GM10847 (cell line): ENCODE data around the gene CD48.

Experiments
- POLR2A ChIP-seq: IDR thresholded peaks from 2 replicates; pipeline ENCODE4 v1.6.1; 2011; ENCODE audit not compliant: insufficient read length; ENCODE audit errors: extremely low read depth

CD48 gene

DNA sequence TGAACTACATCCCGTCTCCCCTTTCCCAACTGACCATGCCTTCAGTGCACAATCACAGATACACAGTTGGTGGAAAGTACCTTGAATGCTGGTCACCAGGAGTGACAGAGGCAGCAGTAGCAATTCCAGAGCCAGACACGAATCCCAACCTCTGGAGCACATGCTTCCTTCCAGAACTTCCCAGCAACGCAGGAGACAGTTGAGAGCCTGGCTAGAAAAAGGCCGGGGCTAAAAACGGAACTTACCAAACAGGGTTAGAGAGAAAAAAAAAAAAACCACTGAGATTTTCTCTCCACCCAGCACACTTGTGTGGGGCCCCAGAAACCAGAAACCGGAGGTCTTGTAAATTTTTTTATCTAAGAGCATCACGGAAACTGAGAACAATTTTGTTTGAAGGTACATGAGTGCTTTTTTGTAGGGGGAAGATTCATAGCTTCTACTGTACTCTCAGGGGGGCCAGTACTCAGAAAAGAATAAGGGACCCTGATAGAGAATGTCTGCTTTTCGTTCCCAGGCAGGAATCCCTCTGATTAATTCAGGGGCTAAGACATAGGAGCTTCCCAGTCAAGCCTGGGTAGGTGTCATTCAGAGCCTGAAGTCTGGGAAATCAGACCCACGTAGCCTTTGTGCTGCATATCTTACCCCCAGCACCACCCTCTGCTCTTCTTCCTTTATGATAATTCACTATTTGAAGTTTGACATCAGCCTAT is at the start of gene CD48:
CD48 (minus strand) TSS at position 221 of the 710 bp plus-strand sequence; CDS start at position 162, 59 bp downstream.
- TF ChIP-seq POLR2A: peak; percentile 11

DNA sequence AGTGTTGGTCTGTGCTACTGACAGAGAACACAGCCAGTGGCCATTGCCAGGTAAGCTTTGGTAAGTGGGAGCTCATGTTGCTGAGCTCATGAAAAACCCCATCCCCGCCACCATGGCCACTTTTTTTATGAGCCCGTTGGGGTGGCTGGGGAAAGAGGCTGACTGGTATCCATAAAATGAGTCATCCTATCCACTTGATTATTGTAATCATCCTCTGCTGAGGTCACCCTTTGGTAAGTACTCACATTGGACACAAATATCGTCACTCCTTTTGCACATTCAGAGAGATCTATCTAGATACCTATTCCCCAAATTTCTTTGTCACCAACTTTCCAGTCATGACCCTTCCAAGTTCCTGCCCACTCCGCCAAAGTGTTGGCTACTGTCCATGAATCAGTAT is 49.4 kb upstream of the CD48 start:
- no peak for TF ChIP-seq POLR2A

DNA sequence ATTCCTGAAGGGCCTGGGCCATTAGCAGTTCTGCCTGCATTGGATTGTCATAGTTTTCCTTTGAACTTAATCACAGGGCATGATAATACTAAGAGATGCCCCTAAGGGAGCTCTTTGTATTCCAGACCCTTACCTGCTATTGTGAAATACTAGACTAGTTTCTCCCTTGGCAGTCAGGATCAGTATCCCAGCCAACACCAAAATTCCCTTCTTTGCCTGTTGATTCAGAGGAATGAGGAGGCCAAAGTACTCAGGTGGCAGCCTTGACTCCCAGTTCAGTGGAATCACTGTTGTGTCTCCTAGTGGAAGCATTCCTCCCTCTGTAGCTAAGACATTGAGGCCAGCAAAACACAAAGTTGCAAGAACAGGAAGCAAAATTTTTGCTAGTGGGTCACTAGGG is 48.1 kb upstream of the CD48 start:
- TF ChIP-seq POLR2A: no peak

- no peak for TF ChIP-seq POLR2A
Observed at GRCh38 chr1:160758521-160758920, 46.9 kb upstream of the CD48 start.

DNA sequence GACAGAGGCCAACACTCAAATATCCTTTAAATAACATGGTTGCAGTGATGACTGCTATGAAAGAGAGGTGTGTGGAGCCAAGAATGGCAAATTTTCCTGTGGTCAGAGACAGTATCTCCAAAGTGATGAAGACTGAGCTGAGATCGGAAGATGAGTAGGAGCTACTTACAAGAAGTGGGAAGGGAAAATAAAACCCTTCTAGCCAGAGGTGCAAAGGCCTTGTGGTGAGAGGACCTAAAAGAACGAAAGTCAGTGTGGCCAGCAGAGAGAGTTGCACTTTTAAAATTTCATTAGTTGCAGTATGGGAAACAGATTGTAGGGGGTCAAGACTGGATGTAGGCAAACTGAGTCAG is 45.2 kb upstream of the CD48 start:
- TF ChIP-seq POLR2A: no peak

DNA sequence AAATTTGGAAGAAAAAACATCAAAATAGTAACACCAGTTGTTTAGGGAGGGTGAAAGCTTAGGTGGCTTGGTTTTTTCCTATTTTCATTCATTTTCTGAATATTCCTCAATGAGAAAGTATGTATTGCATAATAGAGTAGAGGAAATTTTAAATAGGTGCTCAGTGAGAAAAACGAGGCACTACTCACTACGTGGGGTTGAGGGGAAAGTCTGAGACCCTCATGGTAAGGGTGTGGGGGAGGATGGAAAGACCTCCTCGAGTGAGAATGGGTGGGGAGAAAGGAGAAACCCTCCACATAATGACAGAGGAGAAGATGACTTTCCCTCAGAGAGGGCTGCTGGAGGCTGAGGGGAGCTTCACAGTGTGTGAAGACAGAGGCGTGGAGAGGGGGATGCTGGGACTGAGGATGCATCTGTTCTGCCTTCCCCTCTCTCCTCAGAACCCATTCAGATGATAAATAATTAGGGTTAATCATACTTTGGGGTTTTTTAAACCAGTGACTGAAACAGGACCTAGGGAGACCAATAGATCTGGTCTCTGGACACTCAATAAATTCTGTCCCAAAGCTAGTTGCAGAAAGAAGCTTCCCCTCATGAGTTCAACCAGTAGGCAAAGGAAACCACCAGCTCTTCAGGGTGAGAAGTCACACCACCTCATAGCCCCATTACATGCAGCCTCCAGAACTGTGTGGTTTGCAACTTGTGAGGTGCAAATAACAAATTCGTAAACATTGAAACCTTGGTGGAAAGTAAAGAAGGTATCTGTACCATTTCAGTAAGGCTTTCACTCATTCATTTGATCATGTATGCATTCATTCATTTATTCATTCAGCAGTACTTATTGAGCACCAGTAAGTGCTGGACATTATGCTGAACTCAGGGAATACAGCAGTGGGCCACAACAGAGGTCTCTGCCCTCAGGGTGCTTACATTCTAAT is 44.6 kb upstream of the CD48 start:
- no peak for TF ChIP-seq POLR2A

- no peak for TF ChIP-seq POLR2A
Observed at GRCh38 chr1:160755461-160755860, 43.8 kb upstream of the CD48 start.

DNA sequence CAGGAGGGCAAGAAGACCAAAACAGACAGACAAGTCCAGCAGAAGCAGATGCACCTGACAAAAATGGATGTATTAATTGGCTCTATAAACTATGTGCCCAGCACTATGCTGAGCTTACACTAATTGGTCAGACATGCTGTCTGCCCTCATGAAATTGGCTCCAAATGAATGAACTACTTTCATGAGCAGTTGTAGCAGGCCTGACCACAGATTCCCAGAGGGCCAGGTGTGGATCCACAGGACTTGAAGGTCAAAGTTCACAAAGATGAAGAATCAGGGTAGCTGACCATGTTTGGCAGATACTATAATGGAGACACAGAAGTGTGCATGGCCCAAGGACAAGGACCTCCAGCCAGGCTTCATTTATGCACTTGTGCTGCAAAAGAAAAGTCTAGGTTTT is 42.0 kb upstream of the CD48 start:
- TF ChIP-seq POLR2A: no peak

DNA sequence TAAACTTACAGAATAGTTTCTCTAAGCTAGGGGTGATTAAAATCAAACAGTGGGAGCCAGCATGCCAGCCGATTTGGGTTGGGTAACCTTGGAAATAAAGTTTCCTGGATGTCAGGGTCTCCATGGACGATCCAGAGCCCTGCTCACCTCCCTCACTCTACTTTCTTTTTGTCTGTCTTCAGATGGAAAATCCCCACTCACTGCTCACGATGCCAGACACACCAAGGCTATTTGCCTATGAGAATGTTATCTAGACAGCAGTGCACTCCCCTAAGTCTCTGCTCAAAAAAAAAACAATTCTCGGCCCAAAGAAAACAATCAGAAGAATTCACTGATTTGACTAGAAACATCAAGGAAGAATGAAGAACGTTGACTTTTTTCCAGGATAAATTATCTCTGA is 41.3 kb upstream of the CD48 start:
- TF ChIP-seq POLR2A: no peak

GRCh38 chr1:160752406-160752805 is 40.8 kb upstream of the CD48 start:
- TF ChIP-seq POLR2A: no peak

GRCh38 chr1:160750608-160751007 is 39.0 kb upstream of the CD48 start:
- no peak for TF ChIP-seq POLR2A

GRCh38 chr1:160748878-160749269 is 37.3 kb upstream of the CD48 start:
- no peak for TF ChIP-seq POLR2A

GRCh38 chr1:160748181-160748877 is 36.7 kb upstream of the CD48 start:
- no peak for TF ChIP-seq POLR2A

DNA sequence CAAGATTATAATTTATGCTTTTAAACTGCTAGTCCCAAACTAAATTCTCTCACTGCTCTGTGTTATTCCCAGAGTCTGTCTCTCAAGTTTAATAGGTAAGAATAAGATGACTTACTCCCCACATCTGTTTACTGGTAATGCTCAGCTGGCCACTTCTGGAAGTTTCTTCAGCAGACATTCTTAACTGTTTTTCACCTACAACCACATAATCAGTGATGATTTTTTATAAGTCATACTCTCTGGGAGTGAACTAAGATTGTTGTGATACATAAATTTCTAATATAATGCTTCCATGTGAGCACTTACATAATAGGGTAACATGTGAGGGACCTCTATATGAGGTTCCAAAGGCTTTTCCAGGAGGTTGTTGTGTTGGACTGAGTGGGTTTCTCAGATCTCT is 36.1 kb upstream of the CD48 start:
- no peak for TF ChIP-seq POLR2A

- no peak for TF ChIP-seq POLR2A
Observed at GRCh38 chr1:160746836-160747500, 35.3 kb upstream of the CD48 start.

DNA sequence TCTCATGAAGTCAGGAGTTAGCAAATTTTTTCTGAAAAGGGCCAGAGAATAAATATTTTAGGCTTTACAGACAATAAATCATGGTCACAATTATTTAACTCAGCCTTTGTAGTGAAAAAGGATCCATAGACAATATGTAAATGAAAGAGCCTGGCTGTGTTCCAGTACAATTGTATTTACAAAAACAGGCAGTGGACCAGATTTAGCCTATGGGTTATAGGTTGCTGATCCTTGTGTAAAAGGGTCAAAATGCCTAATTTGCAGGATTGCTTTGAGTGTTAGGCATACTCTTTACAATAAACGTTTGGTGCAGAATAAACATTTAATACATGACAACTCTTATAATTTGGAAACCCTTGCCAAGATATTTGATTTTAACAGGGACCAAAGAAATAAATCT is 33.9 kb upstream of the CD48 start:
- no peak for TF ChIP-seq POLR2A
